Measurements from ENCODE around the gene TMEM185B.
"Not testable (repeated sequence)": the region's sequence is repeated elsewhere in the genome, so short reads cannot be mapped to it uniquely, and the experiment has no call there.

TMEM185B gene

GRCh38 chr2:120223034-120223912 lies at the start of gene TMEM185B:
Gene TMEM185B (minus strand): TSS chr2:120223400. CDS start chr2:120222976, 424 bp downstream.
- peak; percentile 88 to 92 (median 88) for DNase-seq (ENCODE audit: low read depth in 3 of 3)

DNA sequence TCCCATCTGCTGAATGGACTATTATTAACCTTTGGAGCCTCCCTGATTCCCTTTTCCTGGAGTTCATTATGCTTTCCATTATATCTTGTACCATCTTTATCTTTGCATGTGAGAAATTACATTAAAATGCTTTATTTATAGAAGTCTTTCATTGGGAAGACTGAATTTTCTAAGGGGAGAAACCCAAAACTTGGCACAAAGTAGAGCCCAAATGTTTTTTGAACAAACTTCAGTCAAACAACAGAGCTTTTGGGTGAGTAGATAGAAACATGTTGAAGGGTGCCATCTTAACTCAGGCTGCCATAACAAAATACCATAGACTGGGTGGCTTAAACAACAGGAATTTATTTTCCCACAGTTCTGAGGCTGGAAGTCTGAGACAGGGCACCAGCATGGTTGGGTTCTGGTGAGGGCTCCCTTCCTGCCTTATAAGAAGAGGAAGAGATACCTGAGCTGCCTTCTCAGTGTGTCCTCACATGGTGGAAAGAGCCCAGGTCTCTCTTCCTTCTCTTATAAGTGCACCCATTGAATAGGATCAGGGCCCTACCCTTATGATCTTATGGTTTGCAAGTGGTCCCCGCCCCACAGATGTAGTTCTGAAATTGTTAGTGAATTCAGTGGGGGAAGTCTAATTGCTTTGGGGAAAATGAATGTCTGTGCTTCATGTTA lies 48.6 kb upstream of the TMEM185B start:
- no peak for DNase-seq (ENCODE audit: low read depth in 3 of 3)

DNA sequence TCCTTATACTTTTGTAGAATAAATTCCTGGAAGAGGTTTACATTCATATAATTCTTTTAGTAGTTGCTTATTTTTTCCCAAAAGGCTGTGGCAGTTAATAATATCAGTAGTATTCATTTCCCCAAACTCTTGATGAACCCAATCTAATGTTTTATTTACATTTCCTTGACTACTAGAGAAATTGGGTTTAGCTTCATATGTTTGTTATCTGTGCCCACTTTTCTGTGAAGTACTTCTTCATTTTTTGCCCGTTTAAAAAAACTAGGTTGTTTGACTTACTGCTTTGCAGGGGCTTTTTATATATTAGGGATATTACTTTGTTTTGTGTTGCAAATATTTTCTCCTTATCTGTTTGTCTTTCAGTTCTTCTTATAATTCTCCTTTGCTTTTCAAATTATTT lies 46.6 kb upstream of the TMEM185B start:
- DNase-seq (ENCODE audit: low read depth in 3 of 3) = no peak

GRCh38 chr2:120269076-120269744 lies 46.0 kb upstream of the TMEM185B start:
- no peak for DNase-seq (ENCODE audit: low read depth in 3 of 3)

DNA sequence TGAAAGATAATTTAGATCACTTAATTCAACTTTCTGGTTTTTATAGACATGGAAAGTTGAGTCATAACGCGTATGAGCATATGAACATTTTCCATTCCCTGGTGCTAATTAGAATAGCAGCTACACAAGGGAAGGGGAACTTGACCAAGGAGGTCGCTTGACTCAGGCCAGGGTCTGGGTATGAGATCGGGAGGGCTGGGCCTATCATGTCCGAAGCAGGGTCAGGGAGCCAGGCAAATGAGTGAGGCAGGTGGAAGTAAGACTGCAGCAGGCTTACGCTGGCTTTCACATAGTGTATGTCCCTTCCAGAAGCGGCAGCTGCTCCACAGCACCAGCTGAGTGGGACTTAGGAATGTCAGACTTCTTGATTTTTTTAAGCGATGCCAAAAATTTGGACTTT lies 44.1 kb upstream of the TMEM185B start:
- no peak for DNase-seq (ENCODE audit: low read depth in 3 of 3)

DNA sequence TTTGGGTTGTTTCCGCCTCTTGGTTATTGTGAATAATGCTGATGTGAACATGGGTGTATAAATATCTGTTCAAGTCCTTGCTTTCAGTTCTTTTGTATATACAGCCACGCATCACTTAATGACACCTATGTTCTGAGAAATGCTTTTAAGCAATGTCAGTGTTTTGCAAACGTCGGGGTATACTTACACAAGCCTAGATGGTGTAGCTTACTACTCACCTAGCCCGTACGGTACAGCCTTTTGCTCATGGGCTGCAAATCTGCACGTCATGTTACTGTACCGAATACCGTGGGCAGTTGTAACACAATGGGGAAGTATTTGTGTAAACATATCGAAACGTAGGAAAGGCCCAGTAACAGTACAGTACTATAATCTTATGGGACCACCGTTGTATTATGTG lies 41.8 kb upstream of the TMEM185B start:
- no peak for DNase-seq (ENCODE audit: low read depth in 3 of 3)

GRCh38 chr2:120262761-120263428 lies 39.7 kb upstream of the TMEM185B start:
- DNase-seq (ENCODE audit: low read depth in 3 of 3) = no peak

DNA sequence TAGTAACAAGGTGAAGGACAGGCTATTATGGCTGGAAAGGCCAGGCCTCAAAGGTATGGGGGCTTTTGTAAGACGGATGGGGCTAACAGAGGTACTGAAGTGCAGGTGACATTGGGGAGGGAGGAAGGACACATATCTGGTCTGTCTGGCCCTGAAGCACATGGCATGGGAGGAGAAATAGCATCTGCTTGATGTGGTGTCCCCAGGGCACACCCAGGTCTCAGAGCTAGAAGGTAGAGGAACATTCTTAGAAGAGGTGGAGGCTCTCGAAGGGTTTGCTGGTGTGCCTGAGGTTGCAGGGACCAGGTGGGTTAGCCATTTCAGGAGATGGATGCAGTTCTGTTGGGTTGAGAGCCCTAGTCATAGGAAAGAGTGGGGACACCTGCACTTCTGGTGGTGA lies 39.0 kb upstream of the TMEM185B start:
- DNase-seq (ENCODE audit: low read depth in 3 of 3) = no peak

DNA sequence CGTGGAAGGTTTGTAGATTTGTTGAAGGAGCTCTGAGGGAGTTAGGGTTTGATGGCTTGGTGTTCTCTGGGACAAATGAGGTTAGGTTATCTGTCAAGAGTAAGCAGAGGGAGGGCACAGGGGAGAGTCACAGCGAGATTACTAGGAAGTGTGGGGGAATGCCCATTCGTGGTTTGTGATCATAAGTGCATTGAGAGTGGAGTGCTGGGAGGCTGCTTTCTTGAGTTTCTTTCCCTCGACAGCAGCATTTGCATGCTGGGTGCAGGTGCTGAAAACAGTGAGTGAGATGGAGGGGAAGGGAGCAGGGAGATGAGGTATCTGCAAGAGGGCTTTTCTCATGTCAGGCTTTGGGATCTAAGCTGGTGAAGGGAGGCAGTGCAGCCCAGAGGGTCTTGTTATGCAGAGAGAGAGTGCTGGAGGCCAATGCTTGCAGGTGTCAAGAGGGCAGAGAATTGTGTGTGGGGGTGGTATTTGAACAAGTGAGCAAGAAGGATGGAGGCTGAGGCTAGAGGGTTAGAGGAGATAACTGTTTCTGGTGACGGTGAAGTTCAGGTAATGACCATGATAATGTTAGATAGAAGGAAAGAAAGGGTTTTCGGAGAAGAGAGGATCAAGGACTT lies 38.3 kb upstream of the TMEM185B start:
- DNase-seq (ENCODE audit: low read depth in 3 of 3) = no peak

DNA sequence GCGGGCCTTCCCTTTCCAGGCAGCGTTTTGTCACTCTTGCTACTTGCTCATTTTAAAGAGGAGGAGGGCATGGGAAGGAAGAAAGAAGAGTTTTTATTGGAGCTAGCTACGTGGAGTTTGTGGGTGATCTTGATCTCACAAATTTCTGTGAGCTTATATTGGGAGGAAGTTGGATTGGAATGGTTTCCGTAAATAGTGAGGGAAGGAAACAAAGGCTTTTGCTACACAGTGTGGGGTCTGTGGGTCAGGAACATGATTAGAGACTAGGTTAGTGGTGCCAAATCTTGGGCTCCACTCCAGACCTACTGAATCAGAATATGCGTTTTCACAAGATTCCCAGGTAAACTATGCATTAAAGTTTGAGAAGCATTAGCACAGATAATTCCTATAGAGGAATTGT lies 37.5 kb upstream of the TMEM185B start:
- no peak for DNase-seq (ENCODE audit: low read depth in 3 of 3)

- not testable (repeated sequence) for DNase-seq (ENCODE audit: low read depth in 3 of 3)
Measured at GRCh38 chr2:120259939-120260338, 36.7 kb upstream of the TMEM185B start.

- no peak for DNase-seq (ENCODE audit: low read depth in 3 of 3)
Measured at GRCh38 chr2:120258196-120258595, 35.0 kb upstream of the TMEM185B start.

DNA sequence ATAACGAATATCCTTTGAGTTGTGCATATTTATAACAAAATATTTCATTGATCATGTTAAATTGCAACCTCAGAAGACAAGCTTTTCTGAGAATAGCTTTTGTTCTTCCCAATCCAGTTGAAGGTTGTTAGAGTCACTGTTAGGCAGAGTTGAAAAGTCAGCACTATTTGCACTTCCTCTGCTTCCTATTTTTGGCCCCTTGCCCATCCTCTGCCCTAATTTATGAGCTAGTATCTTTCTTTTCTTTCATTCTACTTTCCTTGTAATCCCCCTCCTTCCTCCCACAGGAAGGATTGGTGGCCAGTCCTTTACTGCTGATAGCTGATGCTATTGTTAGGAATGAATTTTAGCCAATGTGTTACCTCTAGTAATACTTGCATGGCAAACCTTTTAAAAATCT lies 34.3 kb upstream of the TMEM185B start:
- no peak for DNase-seq (ENCODE audit: low read depth in 3 of 3)

DNA sequence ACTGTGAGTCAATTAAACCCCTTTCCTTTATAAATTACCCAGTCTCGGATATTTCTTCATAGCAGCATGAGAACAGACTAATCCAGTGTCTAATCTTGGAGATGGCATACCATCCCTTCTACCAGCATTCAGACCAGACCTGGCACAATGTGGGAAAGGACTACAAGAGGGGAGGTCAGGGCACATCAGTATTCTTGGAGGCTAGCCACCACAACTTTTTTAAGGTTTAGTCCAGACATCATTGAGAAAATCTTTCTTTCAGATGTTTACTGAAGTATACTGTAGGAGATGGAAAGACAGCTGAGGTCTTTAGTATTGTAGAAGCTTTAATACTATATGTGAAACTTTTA lies 33.4 kb upstream of the TMEM185B start:
- no peak for DNase-seq (ENCODE audit: low read depth in 3 of 3)

- DNase-seq (ENCODE audit: low read depth in 3 of 3) = no peak
Measured at GRCh38 chr2:120255986-120256650, 32.9 kb upstream of the TMEM185B start.

- DNase-seq (ENCODE audit: low read depth in 3 of 3) = no peak
Measured at GRCh38 chr2:120255071-120255470, 31.9 kb upstream of the TMEM185B start.

- DNase-seq (ENCODE audit: low read depth in 3 of 3) = no peak
Measured at GRCh38 chr2:120254178-120254577, 31.0 kb upstream of the TMEM185B start.

DNA sequence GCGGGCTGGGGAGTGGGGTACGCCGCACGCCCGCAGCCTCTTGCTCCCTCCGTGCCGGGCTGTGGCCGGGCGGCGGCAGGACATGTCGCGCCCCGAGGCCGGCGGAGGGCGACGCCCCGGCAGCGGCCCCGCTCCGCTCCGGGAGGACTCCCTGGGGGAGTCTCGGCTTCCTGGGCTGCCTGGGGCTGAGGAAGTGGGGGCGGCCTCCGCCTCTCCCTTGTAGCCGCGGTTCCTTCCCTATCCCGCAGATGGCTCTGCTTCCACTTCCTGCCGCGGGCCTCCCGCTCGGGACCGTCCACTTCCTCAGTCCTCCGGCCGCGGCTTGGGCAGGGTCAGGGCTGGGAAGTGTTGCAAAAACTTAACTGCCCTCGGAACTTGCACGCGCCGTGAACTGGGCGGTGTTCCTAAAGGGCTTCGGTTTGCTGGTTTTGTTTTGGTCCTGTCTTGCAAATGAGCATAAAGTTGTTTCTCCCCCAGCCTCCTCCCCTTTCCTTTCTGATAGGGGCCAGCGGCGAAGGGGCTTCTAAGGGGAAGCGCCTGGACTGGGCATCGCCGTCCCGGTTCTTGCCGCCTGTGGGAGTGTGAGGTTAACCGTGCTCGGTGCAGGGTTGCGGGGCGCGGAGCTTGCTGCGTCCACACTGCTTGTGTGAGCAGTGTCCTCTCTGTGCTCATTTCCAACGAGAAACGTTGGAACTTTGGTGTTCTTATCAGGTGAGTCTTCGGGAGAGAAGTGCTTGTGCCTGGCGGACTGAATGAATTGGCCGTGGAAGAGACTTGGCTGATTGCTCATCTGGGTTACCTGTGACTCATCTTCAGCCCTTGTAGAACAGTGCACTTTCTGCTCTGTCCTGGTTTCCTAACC lies 30.1 kb upstream of the TMEM185B start:
- DNase-seq (ENCODE audit: low read depth in 3 of 3) = no peak

- DNase-seq (ENCODE audit: low read depth in 3 of 3) = peak; percentile 95 to 98 (median 98)
Measured at GRCh38 chr2:120252225-120253020, 29.2 kb upstream of the TMEM185B start, which contains the start of gene RALB. Gene RALB (plus strand): TSS chr2:120252852. CDS start chr2:120278665, 25,813 bp downstream.
